ENCODE measurements around the gene CNGA3.
"Not testable (repeated sequence)": the region's sequence is repeated elsewhere in the genome, so short reads cannot be mapped to it uniquely, and the experiment has no call there.

CNGA3 gene

GRCh38 chr2:98396745-98397355, 50.6 kb downstream of the CNGA3 start:
- DNase-seq (ENCODE audit: low read depth, low spot score), result no peak

GRCh38 chr2:98399140-98399539, 52.9 kb downstream of the CNGA3 start:
- DNase-seq (ENCODE audit: low read depth, low spot score), result no peak

- no peak for DNase-seq (ENCODE audit: low read depth, low spot score)
Observed at GRCh38 chr2:98403878-98404277, 57.6 kb downstream of the CNGA3 start.

GRCh38 chr2:98404556-98405250, 58.4 kb downstream of the CNGA3 start:
- DNase-seq (ENCODE audit: low read depth, low spot score), result no peak

GRCh38 chr2:98405301-98405700, 59.0 kb downstream of the CNGA3 start:
- DNase-seq (ENCODE audit: low read depth, low spot score), result no peak

- DNase-seq (ENCODE audit: low read depth, low spot score), result no peak
Observed at GRCh38 chr2:98408155-98408554, 61.9 kb downstream of the CNGA3 start.

GRCh38 chr2:98412751-98413458, 66.6 kb downstream of the CNGA3 start:
- DNase-seq (ENCODE audit: low read depth, low spot score), result peak; percentile 15

- DNase-seq (ENCODE audit: low read depth, low spot score), result not testable (repeated sequence)
Observed at GRCh38 chr2:98414246-98414645, 68.0 kb downstream of the CNGA3 start.

GRCh38 chr2:98415719-98416248, 69.5 kb downstream of the CNGA3 start:
- not testable (repeated sequence) for DNase-seq (ENCODE audit: low read depth, low spot score)

- DNase-seq (ENCODE audit: low read depth, low spot score), result no peak
Observed at GRCh38 chr2:98416383-98417159, 70.3 kb downstream of the CNGA3 start.

- no peak for DNase-seq (ENCODE audit: low read depth, low spot score)
Observed at GRCh38 chr2:98419544-98419943, 73.3 kb downstream of the CNGA3 start.

GRCh38 chr2:98419977-98420725, 73.9 kb downstream of the CNGA3 start:
- no peak for DNase-seq (ENCODE audit: low read depth, low spot score)

GRCh38 chr2:98422449-98422848, 76.2 kb downstream of the CNGA3 start:
- DNase-seq (ENCODE audit: low read depth, low spot score), result no peak

GRCh38 chr2:98426771-98427170, 80.5 kb downstream of the CNGA3 start:
- DNase-seq (ENCODE audit: low read depth, low spot score), result no peak

GRCh38 chr2:98432145-98432544, 85.9 kb downstream of the CNGA3 start:
- DNase-seq (ENCODE audit: low read depth, low spot score), result no peak

GRCh38 chr2:98433363-98433964, 87.2 kb downstream of the CNGA3 start:
- no peak for DNase-seq (ENCODE audit: low read depth, low spot score)

GRCh38 chr2:98434492-98434891, 88.2 kb downstream of the CNGA3 start:
- DNase-seq (ENCODE audit: low read depth, low spot score), result no peak

GRCh38 chr2:98435670-98436069, 89.4 kb downstream of the CNGA3 start:
- not testable (repeated sequence) for DNase-seq (ENCODE audit: low read depth, low spot score)

GRCh38 chr2:98436734-98437133, 90.5 kb downstream of the CNGA3 start:
- no peak for DNase-seq (ENCODE audit: low read depth, low spot score)

All from brain pericyte (primary cell).